NAMALWA (cell line): ENCODE results near the gene EFS.

Experiments
- DNase-seq: peaks from one replicate; pipeline ENCODE4 v3.0.0-alpha.2; 2015; ENCODE audit warnings: low spot score

The EFS gene

GRCh38 chr14:23377573-23378563, 12.9 kb upstream of the EFS start:
- no peak for DNase-seq

DNA sequence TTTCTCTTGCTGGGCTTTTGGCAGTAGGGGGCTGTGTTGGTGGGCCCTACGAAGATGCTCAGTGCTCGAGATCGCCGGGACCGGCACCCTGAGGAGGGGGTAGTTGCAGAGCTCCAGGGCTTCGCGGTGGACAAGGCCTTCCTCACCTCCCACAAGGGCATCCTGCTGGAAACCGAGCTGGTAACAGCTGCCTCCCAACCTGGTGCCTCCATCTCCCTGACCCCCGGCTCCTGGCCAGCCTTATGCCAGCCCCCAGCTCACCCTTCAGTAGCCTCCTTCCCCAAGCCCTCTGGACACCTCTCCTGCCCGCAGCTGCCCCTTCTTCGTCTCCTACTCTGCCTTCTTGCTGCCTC, 12.2 kb upstream of the EFS start:
- DNase-seq, result no peak

- no peak for DNase-seq
Observed at GRCh38 chr14:23376482-23377197, 11.7 kb upstream of the EFS start, which contains the start of gene CMTM5. TSS of gene CMTM5 (plus strand) at chr14:23377046. CDS start at chr14:23377252, 206 bp downstream.

- DNase-seq, result no peak
Observed at GRCh38 chr14:23375527-23376251, 10.7 kb upstream of the EFS start.

- DNase-seq, result no peak
Observed at GRCh38 chr14:23373041-23373440, 8.1 kb upstream of the EFS start.

DNA sequence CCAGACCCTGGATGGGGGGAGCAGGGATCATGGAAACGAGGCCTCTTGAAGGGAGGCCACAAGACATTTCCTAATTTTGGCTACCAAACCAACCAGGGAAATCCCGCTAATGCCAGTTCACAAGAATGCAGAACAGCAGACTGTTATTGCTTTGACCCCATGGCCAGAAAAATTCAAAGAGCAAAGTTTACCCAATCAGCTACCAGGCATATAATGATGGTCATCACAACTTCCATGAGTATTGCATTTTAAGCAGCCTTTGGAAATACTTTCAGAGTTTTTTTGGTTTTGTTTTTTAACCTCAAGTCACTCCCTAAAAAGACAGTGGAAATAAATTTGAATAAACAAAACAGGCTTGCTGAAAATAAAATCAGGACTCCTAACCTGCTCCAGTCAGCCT, 7.5 kb upstream of the EFS start, which contains the start of gene IL25:
IL25 (plus strand) TSS at position 301 of the 400 bp plus-strand sequence.
- DNase-seq, result no peak

DNA sequence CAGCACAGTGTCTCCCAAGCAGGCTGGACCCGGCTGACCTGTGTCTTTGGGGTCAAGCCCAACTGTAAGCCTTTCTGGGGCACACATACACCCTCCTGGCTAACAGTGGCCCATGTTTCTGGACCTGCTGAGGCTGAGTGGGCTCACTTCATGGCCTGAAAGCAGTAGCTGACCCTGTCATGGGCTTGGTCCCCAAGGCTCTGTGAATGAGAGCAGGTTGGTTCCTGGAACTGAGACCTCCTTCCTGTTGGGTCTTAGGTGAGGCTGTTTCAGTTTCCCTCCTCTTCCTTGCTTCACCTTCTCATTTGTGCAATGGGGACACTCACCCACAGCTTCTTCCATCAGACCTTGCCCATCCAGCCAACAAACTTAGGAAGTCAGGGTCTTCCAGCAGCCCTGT, 6.9 kb upstream of the EFS start:
- DNase-seq, result no peak

DNA sequence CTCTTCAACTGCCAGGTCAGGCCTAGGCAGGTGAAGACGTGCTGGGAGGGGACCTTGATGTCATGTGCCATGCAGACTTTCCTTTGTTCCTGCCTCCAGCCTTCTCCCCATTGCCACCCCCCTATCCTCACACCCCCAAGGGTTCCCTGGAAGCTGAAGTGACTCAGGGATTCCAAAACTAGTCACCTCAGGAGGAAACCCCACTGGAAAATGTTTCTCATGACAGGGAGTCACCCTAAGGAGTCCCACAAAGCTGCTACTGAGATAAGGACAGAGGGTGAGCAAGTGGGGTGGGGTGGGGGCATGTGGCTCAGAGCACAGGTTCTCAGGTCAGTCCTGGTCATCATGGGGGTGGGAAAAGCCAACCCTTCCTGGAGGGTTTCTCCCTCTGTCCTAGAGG, 5.2 kb upstream of the EFS start:
- no peak for DNase-seq

GRCh38 chr14:23366426-23366921, 1.5 kb upstream of the EFS start:
- DNase-seq, result no peak

- DNase-seq, result no peak
Observed at GRCh38 chr14:23365732-23366425, 907 bp upstream of the EFS start.

GRCh38 chr14:23364164-23365035, 572 bp downstream of the EFS start:
- no peak for DNase-seq

- peak; percentile 7 for DNase-seq
Observed at GRCh38 chr14:23362200-23362599, 2.8 kb downstream of the EFS start.

DNA sequence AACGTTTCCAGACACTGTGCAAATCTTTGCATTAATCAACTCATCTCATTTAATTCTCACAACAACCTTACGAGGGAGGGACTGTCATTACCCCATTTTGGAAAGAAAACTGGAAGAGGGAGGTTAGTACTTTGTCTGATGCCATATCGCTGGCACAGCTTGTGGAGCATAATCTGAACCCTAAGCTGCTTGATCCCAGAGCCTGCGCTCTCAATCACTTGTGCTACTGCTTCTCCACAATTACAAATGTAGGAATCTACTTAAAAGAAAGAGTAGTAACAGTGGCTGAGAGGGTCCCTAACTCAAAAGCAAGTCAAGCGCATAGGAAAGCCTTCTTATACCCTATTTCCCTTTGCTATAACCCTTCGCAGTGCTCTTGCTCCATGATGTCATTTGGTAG, 3.2 kb downstream of the EFS start:
- no peak for DNase-seq

- no peak for DNase-seq
Observed at GRCh38 chr14:23361320-23361719, 3.7 kb downstream of the EFS start.

DNA sequence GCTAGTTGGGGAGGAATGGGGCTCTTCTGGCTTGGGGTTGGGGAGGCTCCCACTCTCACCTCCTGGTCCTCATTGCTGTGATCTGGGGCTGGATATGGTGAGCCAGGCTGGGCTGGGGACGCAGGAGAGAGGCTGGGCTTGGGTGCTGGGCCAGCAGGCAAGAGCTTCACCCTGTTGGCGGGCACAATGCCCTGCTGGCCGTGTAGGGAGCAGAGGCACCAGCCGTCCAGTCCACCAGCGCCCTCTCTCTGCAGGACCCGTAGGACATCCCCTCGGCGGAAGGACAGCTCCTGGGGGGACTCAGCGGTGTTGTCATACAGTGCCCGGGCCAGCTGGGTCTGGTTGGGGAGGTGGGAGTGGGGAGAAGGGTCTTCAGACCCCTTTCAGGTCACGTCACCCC, 4.5 kb downstream of the EFS start:
- no peak for DNase-seq

DNA sequence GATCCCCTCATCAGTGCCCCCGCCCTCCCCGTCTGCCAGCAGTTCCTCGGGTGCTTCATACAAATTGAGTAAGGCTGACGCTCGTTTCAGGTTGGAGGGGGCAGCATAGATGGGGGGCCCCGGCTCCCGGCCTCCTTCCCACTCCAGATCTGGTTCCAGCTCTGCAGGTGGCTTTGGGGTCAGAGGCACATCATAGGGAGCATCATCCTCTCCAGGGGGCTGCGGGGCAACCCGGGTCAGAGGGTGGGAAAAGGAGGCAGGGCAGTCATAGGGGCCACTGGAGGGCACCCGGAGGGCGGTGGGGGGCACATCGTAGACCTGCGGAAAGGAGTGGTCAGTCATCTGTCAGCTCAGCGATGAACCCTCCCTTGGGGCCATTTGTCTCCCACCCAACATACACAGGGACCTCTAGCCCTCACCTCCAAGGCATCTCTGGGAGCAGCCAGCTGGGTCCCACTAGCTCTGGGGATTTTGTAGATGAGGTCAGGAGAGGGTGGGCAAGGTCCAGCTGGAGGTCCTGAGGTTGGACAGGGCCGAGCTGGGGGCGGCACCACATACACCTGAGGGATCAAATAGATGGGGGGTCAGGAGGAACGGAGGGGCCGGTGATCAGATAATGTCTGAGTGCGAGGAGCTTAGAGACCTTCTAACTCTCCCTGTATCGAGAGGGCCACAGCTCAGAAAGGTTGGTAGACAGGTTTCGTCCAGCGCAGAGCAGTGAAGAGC, 5.1 kb downstream of the EFS start:
- DNase-seq, result no peak

GRCh38 chr14:23359167-23359626, 5.8 kb downstream of the EFS start:
- no peak for DNase-seq

DNA sequence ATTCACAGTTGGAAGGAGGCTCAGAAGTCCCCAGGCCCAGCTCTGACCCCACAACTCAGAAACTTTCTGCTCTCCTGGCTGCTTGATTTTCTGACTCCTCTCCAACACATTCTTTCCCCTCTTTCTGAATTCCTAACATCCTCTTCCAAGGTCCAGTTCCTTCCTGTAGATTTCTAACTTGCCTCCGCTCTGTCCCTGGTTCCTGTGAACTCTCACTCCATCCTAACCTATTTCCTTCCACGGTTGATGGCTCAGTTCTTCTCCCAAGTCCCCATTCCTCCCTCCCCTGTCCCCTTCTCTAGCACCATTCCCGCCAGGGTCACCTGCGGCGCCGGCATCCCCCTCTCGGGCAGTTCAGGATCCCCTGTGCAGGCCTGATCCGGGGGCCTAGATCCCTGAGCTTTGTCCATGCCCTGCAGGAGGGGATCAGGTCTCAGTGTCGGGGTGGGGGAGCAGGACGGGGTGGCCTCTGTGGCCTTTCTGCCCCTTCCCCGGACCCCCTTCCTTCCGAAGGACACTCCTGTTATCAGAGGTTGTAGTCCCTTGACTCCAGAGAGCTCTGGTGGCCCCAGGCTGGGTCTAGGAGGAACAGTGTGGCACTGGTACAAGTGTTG, 6.3 kb downstream of the EFS start:
- no peak for DNase-seq

- no peak for DNase-seq
Observed at GRCh38 chr14:23358042-23358441, 6.9 kb downstream of the EFS start.
